ENCODE measurements around the gene HAO1.

GRCh38 chr20:7853493-7853892 is 86.8 kb downstream of the HAO1 start:
- TF ChIP-seq CTCF (conservative IDR thresholded peaks at IDR 0.05 in 1 of 2, IDR thresholded peaks at IDR 0.05 in 1 of 2; ENCODE audit: extremely low read depth in 1 of 2, insufficient read depth in 1 of 2, low read depth in 1 of 2, low read length in 2 of 2), result no peak
- TF ChIP-seq EZH2 (IDR thresholded peaks at IDR 0.05; ENCODE audit: borderline replicate concordance, low read length), result no peak
